Left renal cortex interstitium (tissue), 4 donors: ENCODE results near the gene PPP1R9B. TPM values are rescaled to one million over a fixed set of nuclear protein-coding genes. Genes with fewer than 3 reads are reported as not detected.

Experiments used
- DNase-seq, 4 donors: peaks; one replicate each; pipeline ENCODE4 v3.0.0-alpha.2; 2013; ENCODE audit warnings: low read depth in 4 of 4, low spot score in 2 of 4, missing footprints in 1 of 4
- polyA plus RNA-seq, 4 donors: library from polyadenylated mRNA; unstranded; fragments of 120-200 nt; gene quantifications; one replicate each; pipeline ENCODE4 v1.2.1, GENCODE V29; 2013; ENCODE audit not compliant: insufficient read length in 4 of 4

PPP1R9B gene
- polyA plus RNA-seq, 4 donors: 44.8 to 55.2 (median 47.6) TPM

- no peak for DNase-seq
These were observed 20.5 kb downstream of the PPP1R9B start, which contains the start of gene SAMD14 for GRCh38 chr17:50129728-50130558. TSS of gene SAMD14 (minus strand) at chr17:50130160. CDS start at chr17:50124959, 5,201 bp downstream.

GRCh38 chr17:50129353-50129727, 21.1 kb downstream of the PPP1R9B start:
- no peak for DNase-seq

DNA sequence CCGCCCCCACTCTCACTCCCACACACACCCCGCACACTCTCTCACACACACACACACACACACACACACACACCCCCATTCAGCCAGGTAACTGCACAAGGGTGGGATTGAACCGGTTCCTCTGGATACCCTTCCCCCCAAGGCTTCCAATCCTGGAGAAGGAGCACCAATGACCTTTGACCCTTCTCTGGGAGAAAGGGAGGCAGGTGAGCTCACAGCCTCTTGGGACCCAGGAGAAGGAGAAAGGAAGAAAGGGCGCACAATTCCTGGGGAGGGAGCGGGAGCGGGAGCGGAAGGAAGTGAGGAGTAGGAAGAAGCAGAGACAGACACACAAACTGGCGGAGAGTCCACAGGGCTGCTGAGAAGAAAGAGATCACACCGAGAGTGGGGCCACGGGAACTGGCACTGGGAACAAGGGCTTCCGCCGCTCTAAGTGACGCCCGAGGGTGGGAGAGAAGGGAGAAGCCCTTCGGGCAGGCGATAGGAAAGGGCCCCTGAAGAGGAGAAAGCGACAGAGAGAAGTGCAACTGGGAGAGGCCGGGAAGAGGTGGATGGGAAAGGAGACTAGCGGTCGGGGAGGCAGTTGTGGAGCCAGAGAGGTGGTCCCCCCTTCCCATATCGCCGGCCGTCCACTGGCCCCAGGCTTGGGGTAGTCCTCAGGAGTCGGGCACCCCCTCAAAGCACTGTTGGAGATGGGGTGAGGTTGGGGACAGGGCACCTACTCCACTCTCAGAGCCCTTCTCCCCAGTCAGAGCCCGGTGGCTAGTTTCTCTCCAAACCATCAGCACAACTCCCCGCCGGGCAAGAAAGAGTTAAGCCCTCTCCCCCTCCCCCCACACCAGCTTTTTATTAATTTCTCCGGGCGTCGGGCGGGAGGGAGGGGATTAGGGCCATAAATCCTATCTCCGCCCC, 21.8 kb downstream of the PPP1R9B start:
- DNase-seq: no peak

DNA sequence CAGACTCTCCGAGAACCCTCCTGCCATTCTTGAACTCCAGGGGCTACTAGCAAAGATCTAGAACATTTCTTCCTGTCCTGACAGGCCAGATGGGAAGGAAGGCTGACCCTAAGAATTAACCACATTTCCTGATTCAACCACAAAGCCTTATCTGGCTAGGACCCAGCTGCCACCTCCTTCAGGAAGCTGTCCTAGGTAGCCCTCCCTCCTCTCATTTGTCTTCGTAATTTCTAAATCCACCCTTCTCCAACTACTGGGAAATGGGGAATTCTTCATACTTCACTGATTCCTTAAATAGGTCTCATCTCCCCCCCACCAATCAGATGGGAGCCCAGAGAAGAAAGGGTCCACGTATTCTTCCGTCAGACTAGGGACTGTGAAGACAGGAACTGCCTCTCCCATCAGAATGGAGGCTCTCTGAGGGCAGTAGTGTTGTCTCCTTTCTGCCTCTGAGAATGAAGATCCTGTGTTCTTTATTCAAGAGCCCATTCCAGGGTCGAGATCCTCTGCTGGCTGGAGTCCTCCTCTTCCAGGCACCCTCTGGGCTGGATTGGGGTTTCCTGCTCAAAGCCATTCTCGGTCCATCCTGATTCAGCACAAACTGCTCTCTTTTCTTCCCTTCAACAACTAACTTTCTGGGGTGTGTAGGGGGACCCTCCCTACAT, 22.6 kb downstream of the PPP1R9B start:
- no peak for DNase-seq

- DNase-seq: no peak
These were observed 25.0 kb downstream of the PPP1R9B start for GRCh38 chr17:50125420-50125997.

GRCh38 chr17:50123649-50124349, 26.7 kb downstream of the PPP1R9B start:
- no peak for DNase-seq

DNA sequence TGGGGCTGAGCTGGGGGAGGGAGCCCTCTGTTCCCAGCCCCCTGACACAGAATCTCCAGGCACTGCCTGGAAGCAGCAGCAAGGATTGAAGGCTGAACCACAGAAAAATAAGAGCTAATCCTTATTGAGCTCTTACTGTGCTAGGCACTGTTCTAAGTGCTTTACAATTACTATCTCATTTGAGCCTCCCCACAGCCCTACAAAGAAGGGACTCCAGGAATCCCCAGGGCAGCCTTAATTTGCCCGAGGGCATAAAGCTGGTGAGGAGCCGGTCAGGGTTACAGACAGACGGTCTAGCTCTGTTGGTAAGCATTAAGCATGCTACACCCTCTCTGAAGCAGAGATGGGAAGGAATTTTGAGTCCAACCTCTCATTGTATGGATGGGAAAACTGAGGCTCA, 27.5 kb downstream of the PPP1R9B start:
- no peak for DNase-seq

DNA sequence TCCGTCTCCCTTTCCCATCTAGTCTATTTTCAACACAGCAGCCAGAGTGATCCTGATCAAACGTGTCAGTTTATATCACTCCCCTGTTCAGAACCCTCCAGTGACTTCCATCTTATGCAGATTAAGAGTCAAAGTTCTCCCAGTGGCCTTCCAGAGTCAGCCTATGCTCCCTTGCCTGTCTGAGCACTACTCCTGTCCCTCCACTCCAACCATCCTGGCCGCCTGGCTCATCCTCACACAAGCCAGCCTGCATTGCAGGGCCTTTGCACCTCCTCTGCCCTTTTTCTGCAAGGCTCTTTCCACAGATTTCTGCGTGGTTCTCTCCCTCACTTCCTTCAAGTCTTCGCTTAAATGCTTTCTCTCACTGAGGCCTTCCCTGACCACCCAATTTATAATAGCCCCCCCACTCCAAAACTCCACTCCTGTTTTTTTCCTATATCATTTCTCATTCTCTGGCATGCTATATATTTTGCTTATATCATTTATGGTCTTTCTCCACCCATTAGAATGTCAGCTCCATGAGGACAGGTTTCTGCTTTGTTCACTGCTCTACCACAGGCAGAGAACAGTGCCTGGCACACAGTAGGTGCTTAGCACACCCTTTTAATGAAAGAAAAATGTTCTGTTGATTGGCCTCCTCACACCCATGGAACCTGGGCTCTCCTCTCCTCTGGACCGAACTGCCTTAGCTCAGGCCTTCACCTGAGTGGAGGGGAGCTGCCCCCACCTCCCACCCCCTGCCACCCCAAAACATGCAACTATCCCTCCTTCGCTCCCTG, 29.8 kb downstream of the PPP1R9B start:
- no peak for DNase-seq

GRCh38 chr17:50118828-50119218, 31.7 kb downstream of the PPP1R9B start:
- no peak for DNase-seq

- DNase-seq: no peak
These were observed 32.2 kb downstream of the PPP1R9B start for GRCh38 chr17:50118076-50118827.

GRCh38 chr17:50117202-50118051, 33.0 kb downstream of the PPP1R9B start:
- DNase-seq: no peak

- DNase-seq: no peak
These were observed 34.7 kb downstream of the PPP1R9B start for GRCh38 chr17:50115756-50116155.

GRCh38 chr17:50114849-50115357, 35.6 kb downstream of the PPP1R9B start:
- no peak for DNase-seq

- no peak for DNase-seq
These were observed 36.1 kb downstream of the PPP1R9B start for GRCh38 chr17:50114401-50114800.

- DNase-seq: no peak
These were observed 36.7 kb downstream of the PPP1R9B start for GRCh38 chr17:50113624-50114320.

DNA sequence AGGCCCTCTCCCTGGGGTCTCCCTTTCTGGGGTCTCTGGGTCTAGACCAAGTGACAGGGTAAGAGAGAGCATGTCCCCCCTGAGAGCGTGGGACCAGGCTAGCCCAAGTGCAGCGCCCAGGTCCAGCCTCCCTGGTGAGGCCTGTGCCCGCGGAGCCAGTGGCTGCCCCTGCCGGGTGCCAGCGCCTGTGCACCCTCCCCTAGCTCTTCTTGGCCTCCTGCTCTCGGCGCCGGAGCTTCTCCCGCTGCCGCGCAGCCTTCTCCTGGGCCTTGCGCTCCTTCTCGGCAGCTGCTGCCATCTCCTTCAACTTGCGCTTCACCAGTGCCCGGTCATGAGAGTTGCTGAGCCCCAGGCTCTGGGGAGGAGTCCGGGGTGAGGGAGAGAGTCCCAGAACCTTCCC, 37.8 kb downstream of the PPP1R9B start:
- no peak for DNase-seq
